Keratinocyte (primary cell): ENCODE measurements around the gene PLCXD1.

Experiments used
- CTCF ChIP-seq, 3 experiments: IDR thresholded peaks in 1 of 3; conservative IDR thresholded peaks in 1 of 3; optimal IDR thresholded peaks in 1 of 3; 2 replicates in 2 of 3; 3 replicates in 1 of 3; pipeline versions ENCODE3 to v1.5.1; 2011; ENCODE audit warnings: low read length in 3 of 3, mild to moderate bottlenecking in 3 of 3, moderate library complexity in 2 of 3, control low read depth in 1 of 3, inconsistent platforms in 1 of 3; ENCODE audit not compliant: insufficient read depth in 2 of 3; ENCODE audit errors: extremely low read depth in 1 of 3
- EZH2 ChIP-seq: IDR thresholded peaks from one replicate; pipeline ENCODE4 v1.6.1; 2012; ENCODE audit warnings: inconsistent platforms, mild to moderate bottlenecking, low read length, moderate library complexity

DNA sequence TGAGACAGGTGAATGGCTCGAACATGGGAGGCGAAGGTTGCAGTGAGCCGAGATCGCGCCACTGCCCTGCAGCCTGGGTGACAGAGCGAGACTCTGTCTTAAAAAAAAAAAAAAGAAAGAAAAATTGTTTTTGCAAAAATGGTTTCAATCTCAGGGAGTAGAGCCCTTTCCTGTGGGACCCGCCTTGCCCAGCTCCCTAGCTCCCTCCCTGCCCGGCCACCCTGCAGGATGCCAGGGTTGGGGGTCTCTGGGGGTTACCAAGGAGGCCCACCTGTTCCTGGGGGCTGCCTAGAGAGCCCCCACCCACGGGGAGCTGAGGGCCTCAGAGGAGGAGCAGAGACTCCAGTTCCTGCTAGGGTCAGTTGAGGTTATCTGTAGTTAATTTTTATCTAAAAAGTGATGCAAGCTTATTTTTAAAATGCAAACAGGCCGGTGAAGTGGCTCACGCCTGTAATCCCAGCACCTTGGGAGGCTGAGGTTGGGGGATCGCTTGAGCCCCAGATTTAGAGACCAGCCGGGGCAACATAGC is 18.7 kb upstream of the PLCXD1 start:
- no peak for TF ChIP-seq CTCF (optimal IDR thresholded peaks at IDR 0.05 in 1 of 3, IDR thresholded peaks at IDR 0.05 in 1 of 3, conservative IDR thresholded peaks at IDR 0.05 in 1 of 3; ENCODE audit: extremely low read depth in 1 of 3, insufficient read depth in 2 of 3, low read length in 3 of 3)
- TF ChIP-seq EZH2, result no peak
